Non-pigmented ciliary epithelial cell (primary cell): ENCODE measurements around the gene NOBOX.
"Not testable (repeated sequence)": the region's sequence is repeated elsewhere in the genome, so short reads cannot be mapped to it uniquely, and the experiment has no call there.

Experiments
- DNase-seq: peaks from one replicate; pipeline ENCODE4 v3.0.0-alpha.2; 2010; ENCODE audit warnings: low read depth

Gene NOBOX

GRCh38 chr7:144391014-144391413 lies 12.5 kb downstream of the NOBOX start:
- DNase-seq, result no peak

GRCh38 chr7:144390481-144390880 lies 13.0 kb downstream of the NOBOX start:
- no peak for DNase-seq

- no peak for DNase-seq
These were observed 14.5 kb downstream of the NOBOX start for GRCh38 chr7:144388950-144389349.

- DNase-seq, result peak; percentile 52
These were observed 16.8 kb downstream of the NOBOX start for GRCh38 chr7:144386741-144387140.

GRCh38 chr7:144384555-144385245 lies 18.8 kb downstream of the NOBOX start:
- peak; percentile 52 for DNase-seq

- DNase-seq, result peak; percentile 36
These were observed 19.4 kb downstream of the NOBOX start for GRCh38 chr7:144384071-144384470.

GRCh38 chr7:144379776-144380384 lies 23.6 kb downstream of the NOBOX start:
- no peak for DNase-seq

- no peak for DNase-seq
These were observed 24.8 kb downstream of the NOBOX start for GRCh38 chr7:144378651-144379050.

GRCh38 chr7:144369221-144369620 lies 34.3 kb downstream of the NOBOX start:
- not testable (repeated sequence) for DNase-seq

- not testable (repeated sequence) for DNase-seq
These were observed 36.2 kb downstream of the NOBOX start for GRCh38 chr7:144367250-144367649.

GRCh38 chr7:144365523-144365922 lies 38.0 kb downstream of the NOBOX start:
- not testable (repeated sequence) for DNase-seq

GRCh38 chr7:144362061-144362460 lies 41.4 kb downstream of the NOBOX start:
- not testable (repeated sequence) for DNase-seq

- DNase-seq, result not testable (repeated sequence)
These were observed 46.6 kb downstream of the NOBOX start for GRCh38 chr7:144356860-144357259.

GRCh38 chr7:144356185-144356584 lies 47.3 kb downstream of the NOBOX start:
- DNase-seq, result not testable (repeated sequence)

GRCh38 chr7:144355176-144355822 lies 48.2 kb downstream of the NOBOX start, which contains the start of gene ARHGEF5:
Gene ARHGEF5, plus strand, starts transcription at chr7:144355402. Its CDS starts 7,268 bp downstream, at chr7:144362670.
- DNase-seq, result not testable (repeated sequence)

GRCh38 chr7:144351667-144352066 lies 51.8 kb downstream of the NOBOX start:
- DNase-seq, result not testable (repeated sequence)

- not testable (repeated sequence) for DNase-seq
These were observed 54.9 kb downstream of the NOBOX start for GRCh38 chr7:144348625-144349024.
